ENCODE data around the gene ABHD2.

DNA sequence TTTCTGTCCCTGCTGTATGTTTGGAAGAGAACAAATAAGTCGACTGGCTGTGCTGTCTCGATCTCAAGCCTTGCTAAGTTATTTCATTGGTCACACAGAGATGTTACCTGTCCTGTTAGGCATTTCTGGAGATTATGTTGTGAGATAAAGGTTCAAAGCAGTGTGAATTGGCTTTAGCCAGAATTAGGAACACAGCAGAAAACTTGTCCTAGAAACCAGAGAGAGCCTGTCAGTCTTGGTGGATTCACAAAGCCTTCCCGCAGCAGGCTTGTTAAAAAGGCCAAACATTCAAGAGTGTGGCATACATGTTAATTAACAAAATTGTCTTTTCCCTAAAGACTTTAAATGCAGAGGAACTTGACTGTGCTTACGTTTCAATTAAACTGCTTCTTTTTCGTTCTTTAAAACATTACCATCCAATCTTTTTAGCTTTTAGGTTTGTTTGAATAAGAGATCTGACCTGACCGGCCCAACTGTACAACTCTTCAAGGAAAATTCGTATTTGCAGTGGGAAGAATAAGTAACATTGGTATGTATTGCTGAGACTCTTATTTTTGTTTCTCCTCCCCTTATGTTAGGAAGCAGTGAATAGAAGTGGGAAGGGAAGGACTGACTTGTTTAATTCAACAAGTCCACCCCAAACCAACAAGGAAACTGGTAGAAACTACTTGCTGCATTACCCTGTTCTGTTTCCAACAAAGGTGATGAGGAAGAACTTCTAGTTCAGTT, 25.2 kb downstream of the ABHD2 start:
- TF ChIP-seq POLR2A (IDR thresholded peaks at IDR 0.05): no peak
- TF ChIP-seq, protein P1, sequence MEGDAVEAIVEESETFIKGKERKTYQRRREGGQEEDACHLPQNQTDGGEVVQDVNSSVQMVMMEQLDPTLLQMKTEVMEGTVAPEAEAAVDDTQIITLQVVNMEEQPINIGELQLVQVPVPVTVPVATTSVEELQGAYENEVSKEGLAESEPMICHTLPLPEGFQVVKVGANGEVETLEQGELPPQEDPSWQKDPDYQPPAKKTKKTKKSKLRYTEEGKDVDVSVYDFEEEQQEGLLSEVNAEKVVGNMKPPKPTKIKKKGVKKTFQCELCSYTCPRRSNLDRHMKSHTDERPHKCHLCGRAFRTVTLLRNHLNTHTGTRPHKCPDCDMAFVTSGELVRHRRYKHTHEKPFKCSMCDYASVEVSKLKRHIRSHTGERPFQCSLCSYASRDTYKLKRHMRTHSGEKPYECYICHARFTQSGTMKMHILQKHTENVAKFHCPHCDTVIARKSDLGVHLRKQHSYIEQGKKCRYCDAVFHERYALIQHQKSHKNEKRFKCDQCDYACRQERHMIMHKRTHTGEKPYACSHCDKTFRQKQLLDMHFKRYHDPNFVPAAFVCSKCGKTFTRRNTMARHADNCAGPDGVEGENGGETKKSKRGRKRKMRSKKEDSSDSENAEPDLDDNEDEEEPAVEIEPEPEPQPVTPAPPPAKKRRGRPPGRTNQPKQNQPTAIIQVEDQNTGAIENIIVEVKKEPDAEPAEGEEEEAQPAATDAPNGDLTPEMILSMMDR (IDR thresholded peaks at IDR 0.05): no peak
